Measurements from ENCODE around the gene DCANP1.

GRCh38 chr5:135493406-135494180, 46.4 kb upstream of the DCANP1 start:
- TF ChIP-seq CTCF (IDR thresholded peaks at IDR 0.05; ENCODE audit: low read depth, low read length, missing input control) = no peak
- TF ChIP-seq ATF3 (IDR thresholded peaks at IDR 0.05) = no peak
- TF ChIP-seq MAX (IDR thresholded peaks at IDR 0.05) = no peak
- TF ChIP-seq RAD21 (IDR thresholded peaks at IDR 0.05) = no peak
- no peak for TF ChIP-seq TAF1 (conservative IDR thresholded peaks at IDR 0.05)
- TF ChIP-seq REST (IDR thresholded peaks at IDR 0.05) = no peak
- no peak for TF ChIP-seq NR2F2 (IDR thresholded peaks at IDR 0.05)
- TF ChIP-seq YY1 (IDR thresholded peaks at IDR 0.05) = no peak
- no peak for TF ChIP-seq SP1 (IDR thresholded peaks at IDR 0.05)
